HCT116 (cell line): ENCODE results near the gene PYROXD2.

ENCODE experiments used
- ATF3 ChIP-seq: IDR thresholded peaks from 2 replicates; pipeline ENCODE4 v1.6.1; 2012
- CTCF ChIP-seq, 3 experiments: fragments of 200-600 bp in 1 of 3; sonication (generic) in 1 of 3; IDR thresholded peaks in 2 of 3; conservative IDR thresholded peaks in 1 of 3; 2 replicates each; pipeline ENCODE4 v1.5.1; 2012 to 2017; ENCODE audit warnings: low read depth in 2 of 3, low read length in 2 of 3, antibody characterized with exemption in 1 of 3, borderline replicate concordance in 1 of 3, control low read depth in 1 of 3, mild to moderate bottlenecking in 1 of 3, mixed read lengths in 1 of 3, mixed run types in 1 of 3, moderate library complexity in 1 of 3; ENCODE audit not compliant: insufficient read depth in 1 of 3
- POLR2A ChIP-seq: IDR thresholded peaks from 2 replicates; pipeline ENCODE4 v1.7.0; 2011; ENCODE audit warnings: borderline replicate concordance; ENCODE audit not compliant: insufficient read depth, insufficient read length; ENCODE audit errors: extremely low read depth
- POLR2AphosphoS5 ChIP-seq: IDR thresholded peaks from 2 replicates; pipeline ENCODE4 v1.6.1; 2011; ENCODE audit warnings: mild to moderate bottlenecking, low read depth, low read length, moderate library complexity
- REST ChIP-seq: IDR thresholded peaks from 2 replicates; pipeline ENCODE4 v1.6.1; 2012; ENCODE audit warnings: low read depth
- SP1 ChIP-seq: IDR thresholded peaks from 2 replicates; pipeline ENCODE4 v1.6.1; 2012; ENCODE audit warnings: low read depth

GRCh38 chr10:98438715-98439114 lies 23.7 kb upstream of the PYROXD2 start:
- TF ChIP-seq SP1 (no peak), REST (no peak), CTCF (IDR thresholded peaks at IDR 0.05 in 2 of 3, conservative IDR thresholded peaks at IDR 0.05 in 1 of 3; ENCODE audit: borderline replicate concordance in 1 of 3, insufficient read depth in 1 of 3, low read depth in 2 of 3, low read length in 2 of 3) (no peak), POLR2A (no peak), ATF3 (no peak), POLR2AphosphoS5 (no peak)
